WTC11 (cell line): ENCODE data around the gene TUBB1. TPM values are rescaled to one million over a fixed set of nuclear protein-coding genes. Genes with fewer than 3 reads are reported as not detected.

Experiments used
- ATAC-seq: fragments of 200-7000 bp; cut with Tn5 transposase; 2 replicates; pipeline ENCODE4 v1.10.0; 2021; ENCODE audit warnings: mild to moderate bottlenecking, moderate library complexity
- CTCF ChIA-PET: fragments of 300-600 bp; sonication (Branson Sonifier 250); formaldehyde crosslinking; loops from one replicate; lab custom pipeline; 2021; ENCODE audit warnings: antibody characterized with exemption; lab: Charles Lee
- POLR2A ChIA-PET: fragments of 350-600 bp; sonication (Branson Sonifier 250); formaldehyde crosslinking; loops from one replicate; lab custom pipeline; 2021; ENCODE audit warnings: antibody characterized with exemption; lab: Charles Lee
- DNase-seq: peaks from one replicate; pipeline ENCODE4 v3.0.0; 2021; ENCODE audit warnings: low spot score
- H3K27ac Mint-ChIP-seq: 2 replicates; pipeline ENCODE4 v1.8.0; 2021; ENCODE audit warnings: mixed read lengths
- H3K27me3 Mint-ChIP-seq: 2 replicates; pipeline ENCODE4 v1.8.0; 2021; ENCODE audit warnings: low read depth, mild to moderate bottlenecking, moderate library complexity, mixed read lengths
- H3K36me3 Mint-ChIP-seq: 2 replicates; pipeline ENCODE4 v1.8.0; 2021; ENCODE audit warnings: mixed read lengths
- H3K4me1 Mint-ChIP-seq: 2 replicates; pipeline ENCODE4 v1.8.0; 2022; ENCODE audit warnings: mixed read lengths
- H3K4me3 Mint-ChIP-seq: 2 replicates; pipeline ENCODE4 v1.8.0; 2021; ENCODE audit warnings: mild to moderate bottlenecking, moderate library complexity, mixed read lengths
- H3K9me3 Mint-ChIP-seq: 2 replicates; pipeline ENCODE4 v1.8.0; 2021; ENCODE audit warnings: mixed read lengths
- ESRRA ChIP-seq: sonication (generic); formaldehyde crosslinking; IDR thresholded peaks from 2 replicates; pipeline ENCODE4 v1.8.1; 2022; ENCODE audit warnings: mild to moderate bottlenecking, missing genetic modification reagents, borderline replicate concordance
- FOXP1 ChIP-seq: sonication (generic); formaldehyde crosslinking; IDR thresholded peaks from 2 replicates; pipeline ENCODE4 v1.8.0; 2022; ENCODE audit warnings: missing genetic modification reagents, mild to moderate bottlenecking, moderate library complexity, borderline replicate concordance
- GABPB1 ChIP-seq: sonication (generic); formaldehyde crosslinking; IDR thresholded peaks from 2 replicates; pipeline ENCODE4 v1.8.1; 2023; ENCODE audit warnings: mild to moderate bottlenecking, missing genetic modification reagents
- JAZF1 ChIP-seq: fragments of 250-450 bp; sonication (Bioruptor Pico); IDR thresholded peaks from 2 replicates; pipeline ENCODE4 v1.9.0; 2021; ENCODE audit warnings: moderate library complexity, mild to moderate bottlenecking, inconsistent platforms
- JUN ChIP-seq: sonication (generic); formaldehyde crosslinking; IDR thresholded peaks from 2 replicates; pipeline ENCODE4 v1.8.0; 2023; ENCODE audit warnings: mild to moderate bottlenecking, missing genetic modification reagents
- NFE2L1 ChIP-seq: sonication (generic); formaldehyde crosslinking; IDR thresholded peaks from 2 replicates; pipeline ENCODE4 v1.8.1; 2023; ENCODE audit warnings: missing genetic modification reagents
- RELA ChIP-seq: sonication (generic); formaldehyde crosslinking; IDR thresholded peaks from 2 replicates; pipeline ENCODE4 v1.8.1; 2022; ENCODE audit warnings: missing genetic modification reagents, mild to moderate bottlenecking, borderline replicate concordance
- SOX15 ChIP-seq: fragments of 250-450 bp; sonication (Bioruptor Pico); IDR thresholded peaks from 2 replicates; pipeline ENCODE4 v1.9.0; 2021; ENCODE audit warnings: mild to moderate bottlenecking
- ZNF263 ChIP-seq: sonication (generic); formaldehyde crosslinking; IDR thresholded peaks from 2 replicates; pipeline ENCODE4 v1.8.1; 2022; ENCODE audit warnings: low read depth, mild to moderate bottlenecking, moderate library complexity, missing genetic modification reagents
- ZNF396 ChIP-seq: fragments of 250-450 bp; sonication (Bioruptor Pico); IDR thresholded peaks from 2 replicates; pipeline ENCODE4 v1.8.0; 2021; ENCODE audit warnings: mild to moderate bottlenecking, moderate library complexity, borderline replicate concordance
- total RNA-seq: library from RNA; stranded (reverse); gene quantifications from 3 replicates; pipeline ENCODE4 v1.2.3, GENCODE V29; 2021
- TF ChIP-seq, protein P1 (sequence below): fragments of 250-450 bp; sonication (Bioruptor Pico); IDR thresholded peaks from 2 replicates; pipeline ENCODE4 v1.9.0; 2021; ENCODE audit warnings: moderate library complexity, mild to moderate bottlenecking, inconsistent platforms, borderline replicate concordance
- TF ChIP-seq, protein P2 (sequence below): fragments of 250-450 bp; sonication (Bioruptor Pico); IDR thresholded peaks from 2 replicates; pipeline ENCODE4 v1.9.0; 2021; ENCODE audit warnings: mild to moderate bottlenecking
- TF ChIP-seq, protein P3 (sequence below): sonication (generic); formaldehyde crosslinking; IDR thresholded peaks from 2 replicates; pipeline ENCODE4 v1.8.0; 2022; ENCODE audit warnings: mild to moderate bottlenecking, missing genetic modification reagents
- TF ChIP-seq, protein P4 (sequence below): sonication (generic); formaldehyde crosslinking; IDR thresholded peaks from 2 replicates; pipeline ENCODE4 v1.8.1; 2022; ENCODE audit warnings: mild to moderate bottlenecking, moderate library complexity, missing genetic modification reagents
- TF ChIP-seq, protein P5 (sequence below): sonication (generic); formaldehyde crosslinking; IDR thresholded peaks from 2 replicates; pipeline ENCODE4 v1.8.0; 2023; ENCODE audit warnings: missing genetic modification reagents, mild to moderate bottlenecking, borderline replicate concordance
- TF ChIP-seq, protein P6 (sequence below): fragments of 250-450 bp; sonication (Bioruptor Pico); IDR thresholded peaks from 2 replicates; pipeline ENCODE4 v2.1.2; 2022; ENCODE audit warnings: mild to moderate bottlenecking, moderate library complexity

The TUBB1 gene
- total RNA-seq, 1 experiment from 2014 or later = not detected

DNA sequence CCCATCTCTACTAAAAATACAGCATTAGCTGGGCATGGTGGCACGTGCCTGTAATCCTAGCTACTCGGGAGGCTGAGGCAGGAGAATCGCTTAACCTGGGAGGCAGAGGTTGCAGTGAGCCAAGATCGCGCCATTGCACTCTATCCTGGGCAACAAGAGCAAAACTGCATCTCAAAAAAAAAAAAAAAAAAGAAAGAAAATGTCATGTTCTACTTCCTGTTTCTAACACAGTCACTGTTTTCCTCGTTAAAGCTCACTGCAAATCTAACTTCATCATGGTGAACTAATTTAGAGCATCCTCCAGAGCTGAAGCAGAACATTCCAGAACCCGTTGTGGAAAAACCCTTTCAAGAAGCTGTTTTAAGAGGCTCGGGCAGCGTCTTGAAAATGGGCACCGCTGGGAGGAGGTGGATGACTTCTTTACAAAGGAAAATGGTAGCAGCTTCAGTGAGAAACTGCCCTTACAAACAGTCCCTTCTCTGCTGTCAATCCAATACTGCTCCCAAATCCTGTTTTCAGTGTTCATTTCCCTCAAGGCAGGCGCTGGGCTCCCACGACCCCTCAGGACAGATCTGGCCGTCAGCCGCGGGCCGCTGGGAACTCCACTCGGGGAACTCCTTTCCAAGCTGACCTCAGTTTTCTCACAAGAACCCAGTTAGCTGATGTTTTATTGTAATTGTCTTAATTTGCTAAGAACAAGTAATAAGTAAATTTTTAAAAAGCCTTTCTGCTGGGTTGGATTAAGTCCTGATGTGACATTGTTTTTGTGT, 24.7 kb upstream of the TUBB1 start (continued):
- TF ChIP-seq ZNF396 (CRISPR knock-in tag) (no peak), JUN (no peak), FOXP1 (CRISPR knock-in tag) (no peak), ZNF263 (no peak)
- TF ChIP-seq, protein P1, sequence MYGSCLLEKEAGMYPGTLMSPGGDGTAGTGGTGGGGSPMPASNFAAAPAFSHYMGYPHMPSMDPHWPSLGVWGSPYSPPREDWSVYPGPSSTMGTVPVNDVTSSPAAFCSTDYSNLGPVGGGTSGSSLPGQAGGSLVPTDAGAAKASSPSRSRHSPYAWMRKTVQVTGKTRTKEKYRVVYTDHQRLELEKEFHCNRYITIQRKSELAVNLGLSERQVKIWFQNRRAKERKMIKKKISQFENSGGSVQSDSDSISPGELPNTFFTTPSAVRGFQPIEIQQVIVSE (CRISPR knock-in tag) = no peak
- TF ChIP-seq, protein P2, sequence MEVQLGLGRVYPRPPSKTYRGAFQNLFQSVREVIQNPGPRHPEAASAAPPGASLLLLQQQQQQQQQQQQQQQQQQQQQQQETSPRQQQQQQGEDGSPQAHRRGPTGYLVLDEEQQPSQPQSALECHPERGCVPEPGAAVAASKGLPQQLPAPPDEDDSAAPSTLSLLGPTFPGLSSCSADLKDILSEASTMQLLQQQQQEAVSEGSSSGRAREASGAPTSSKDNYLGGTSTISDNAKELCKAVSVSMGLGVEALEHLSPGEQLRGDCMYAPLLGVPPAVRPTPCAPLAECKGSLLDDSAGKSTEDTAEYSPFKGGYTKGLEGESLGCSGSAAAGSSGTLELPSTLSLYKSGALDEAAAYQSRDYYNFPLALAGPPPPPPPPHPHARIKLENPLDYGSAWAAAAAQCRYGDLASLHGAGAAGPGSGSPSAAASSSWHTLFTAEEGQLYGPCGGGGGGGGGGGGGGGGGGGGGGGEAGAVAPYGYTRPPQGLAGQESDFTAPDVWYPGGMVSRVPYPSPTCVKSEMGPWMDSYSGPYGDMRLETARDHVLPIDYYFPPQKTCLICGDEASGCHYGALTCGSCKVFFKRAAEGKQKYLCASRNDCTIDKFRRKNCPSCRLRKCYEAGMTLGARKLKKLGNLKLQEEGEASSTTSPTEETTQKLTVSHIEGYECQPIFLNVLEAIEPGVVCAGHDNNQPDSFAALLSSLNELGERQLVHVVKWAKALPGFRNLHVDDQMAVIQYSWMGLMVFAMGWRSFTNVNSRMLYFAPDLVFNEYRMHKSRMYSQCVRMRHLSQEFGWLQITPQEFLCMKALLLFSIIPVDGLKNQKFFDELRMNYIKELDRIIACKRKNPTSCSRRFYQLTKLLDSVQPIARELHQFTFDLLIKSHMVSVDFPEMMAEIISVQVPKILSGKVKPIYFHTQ (CRISPR knock-in tag) = no peak
- TF ChIP-seq, protein P3, sequence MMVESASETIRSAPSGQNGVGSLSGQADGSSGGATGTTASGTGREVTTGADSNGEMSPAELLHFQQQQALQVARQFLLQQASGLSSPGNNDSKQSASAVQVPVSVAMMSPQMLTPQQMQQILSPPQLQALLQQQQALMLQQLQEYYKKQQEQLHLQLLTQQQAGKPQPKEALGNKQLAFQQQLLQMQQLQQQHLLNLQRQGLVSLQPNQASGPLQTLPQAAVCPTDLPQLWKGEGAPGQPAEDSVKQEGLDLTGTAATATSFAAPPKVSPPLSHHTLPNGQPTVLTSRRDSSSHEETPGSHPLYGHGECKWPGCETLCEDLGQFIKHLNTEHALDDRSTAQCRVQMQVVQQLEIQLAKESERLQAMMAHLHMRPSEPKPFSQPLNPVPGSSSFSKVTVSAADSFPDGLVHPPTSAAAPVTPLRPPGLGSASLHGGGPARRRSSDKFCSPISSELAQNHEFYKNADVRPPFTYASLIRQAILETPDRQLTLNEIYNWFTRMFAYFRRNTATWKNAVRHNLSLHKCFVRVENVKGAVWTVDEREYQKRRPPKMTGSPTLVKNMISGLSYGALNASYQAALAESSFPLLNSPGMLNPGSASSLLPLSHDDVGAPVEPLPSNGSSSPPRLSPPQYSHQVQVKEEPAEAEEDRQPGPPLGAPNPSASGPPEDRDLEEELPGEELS (CRISPR knock-in tag) = no peak

- no peak for ATAC-seq
- H3K36me3 Mint-ChIP-seq = peaks cover 58% of the 10 kb centered on the region
- no peak overlapping the region for H3K27ac Mint-ChIP-seq
- no peaks in the 10 kb centered on the region for H3K27me3 Mint-ChIP-seq
- no peak overlapping the region for H3K4me3 Mint-ChIP-seq
- CTCF ChIA-PET = no interaction called here
- no peak for DNase-seq
- no peaks in the 10 kb centered on the region for H3K4me1 Mint-ChIP-seq
- no peaks in the 10 kb centered on the region for H3K9me3 Mint-ChIP-seq
- TF ChIP-seq GABPB1 (peak; percentile 86), NFE2L1 (CRISPR knock-in tag) (no peak)
- POLR2A ChIA-PET = interaction anchor here (1.0 kb wide), 1 partner anchor 13 kb away, joined by 8 read pairs; no protein-coding TSS in a partner anchor
Measured at GRCh38 chr20:58995461-58996225, 23.6 kb upstream of the TUBB1 start.

DNA sequence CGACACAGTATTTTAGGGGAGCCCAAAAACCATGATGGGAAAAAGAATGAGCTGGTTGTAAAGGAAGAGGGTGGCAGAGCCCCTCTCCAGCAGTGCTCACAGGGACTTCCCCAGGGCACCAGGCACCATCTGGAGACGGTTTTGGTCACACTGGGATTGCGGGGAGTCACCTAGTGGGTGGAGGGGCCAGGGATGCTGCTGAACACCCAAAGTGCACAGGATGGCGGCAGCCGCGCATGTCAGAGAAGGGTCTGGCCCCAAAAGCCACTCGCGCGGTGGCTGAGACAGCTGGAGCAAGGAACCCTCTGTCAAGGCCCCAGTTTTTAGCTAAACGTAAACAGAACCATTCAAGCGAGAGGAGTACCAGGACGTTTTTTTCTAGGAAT, 23.0 kb upstream of the TUBB1 start:
- no peaks in the 10 kb centered on the region for H3K4me1 Mint-ChIP-seq
- DNase-seq (no peak), ATAC-seq (no peak)
- H3K27me3 Mint-ChIP-seq = no peaks in the 10 kb centered on the region
- ChIA-PET CTCF (no interaction called here), POLR2A (no interaction called here)
- peaks cover 53% of the 10 kb centered on the region for H3K36me3 Mint-ChIP-seq
- H3K27ac Mint-ChIP-seq = no peak overlapping the region
- H3K9me3 Mint-ChIP-seq = no peaks in the 10 kb centered on the region
- H3K4me3 Mint-ChIP-seq = no peak overlapping the region
- TF ChIP-seq, protein P4, sequence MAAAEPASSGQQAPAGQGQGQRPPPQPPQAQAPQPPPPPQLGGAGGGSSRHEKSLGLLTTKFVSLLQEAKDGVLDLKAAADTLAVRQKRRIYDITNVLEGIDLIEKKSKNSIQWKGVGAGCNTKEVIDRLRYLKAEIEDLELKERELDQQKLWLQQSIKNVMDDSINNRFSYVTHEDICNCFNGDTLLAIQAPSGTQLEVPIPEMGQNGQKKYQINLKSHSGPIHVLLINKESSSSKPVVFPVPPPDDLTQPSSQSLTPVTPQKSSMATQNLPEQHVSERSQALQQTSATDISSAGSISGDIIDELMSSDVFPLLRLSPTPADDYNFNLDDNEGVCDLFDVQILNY = no peak
- TF ChIP-seq, protein P5, sequence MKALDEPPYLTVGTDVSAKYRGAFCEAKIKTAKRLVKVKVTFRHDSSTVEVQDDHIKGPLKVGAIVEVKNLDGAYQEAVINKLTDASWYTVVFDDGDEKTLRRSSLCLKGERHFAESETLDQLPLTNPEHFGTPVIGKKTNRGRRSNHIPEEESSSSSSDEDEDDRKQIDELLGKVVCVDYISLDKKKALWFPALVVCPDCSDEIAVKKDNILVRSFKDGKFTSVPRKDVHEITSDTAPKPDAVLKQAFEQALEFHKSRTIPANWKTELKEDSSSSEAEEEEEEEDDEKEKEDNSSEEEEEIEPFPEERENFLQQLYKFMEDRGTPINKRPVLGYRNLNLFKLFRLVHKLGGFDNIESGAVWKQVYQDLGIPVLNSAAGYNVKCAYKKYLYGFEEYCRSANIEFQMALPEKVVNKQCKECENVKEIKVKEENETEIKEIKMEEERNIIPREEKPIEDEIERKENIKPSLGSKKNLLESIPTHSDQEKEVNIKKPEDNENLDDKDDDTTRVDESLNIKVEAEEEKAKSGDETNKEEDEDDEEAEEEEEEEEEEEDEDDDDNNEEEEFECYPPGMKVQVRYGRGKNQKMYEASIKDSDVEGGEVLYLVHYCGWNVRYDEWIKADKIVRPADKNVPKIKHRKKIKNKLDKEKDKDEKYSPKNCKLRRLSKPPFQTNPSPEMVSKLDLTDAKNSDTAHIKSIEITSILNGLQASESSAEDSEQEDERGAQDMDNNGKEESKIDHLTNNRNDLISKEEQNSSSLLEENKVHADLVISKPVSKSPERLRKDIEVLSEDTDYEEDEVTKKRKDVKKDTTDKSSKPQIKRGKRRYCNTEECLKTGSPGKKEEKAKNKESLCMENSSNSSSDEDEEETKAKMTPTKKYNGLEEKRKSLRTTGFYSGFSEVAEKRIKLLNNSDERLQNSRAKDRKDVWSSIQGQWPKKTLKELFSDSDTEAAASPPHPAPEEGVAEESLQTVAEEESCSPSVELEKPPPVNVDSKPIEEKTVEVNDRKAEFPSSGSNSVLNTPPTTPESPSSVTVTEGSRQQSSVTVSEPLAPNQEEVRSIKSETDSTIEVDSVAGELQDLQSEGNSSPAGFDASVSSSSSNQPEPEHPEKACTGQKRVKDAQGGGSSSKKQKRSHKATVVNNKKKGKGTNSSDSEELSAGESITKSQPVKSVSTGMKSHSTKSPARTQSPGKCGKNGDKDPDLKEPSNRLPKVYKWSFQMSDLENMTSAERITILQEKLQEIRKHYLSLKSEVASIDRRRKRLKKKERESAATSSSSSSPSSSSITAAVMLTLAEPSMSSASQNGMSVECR = no peak
- no peak for TF ChIP-seq RELA (CRISPR knock-in tag)
- TF ChIP-seq JAZF1 = no peak
- TF ChIP-seq, protein P6, sequence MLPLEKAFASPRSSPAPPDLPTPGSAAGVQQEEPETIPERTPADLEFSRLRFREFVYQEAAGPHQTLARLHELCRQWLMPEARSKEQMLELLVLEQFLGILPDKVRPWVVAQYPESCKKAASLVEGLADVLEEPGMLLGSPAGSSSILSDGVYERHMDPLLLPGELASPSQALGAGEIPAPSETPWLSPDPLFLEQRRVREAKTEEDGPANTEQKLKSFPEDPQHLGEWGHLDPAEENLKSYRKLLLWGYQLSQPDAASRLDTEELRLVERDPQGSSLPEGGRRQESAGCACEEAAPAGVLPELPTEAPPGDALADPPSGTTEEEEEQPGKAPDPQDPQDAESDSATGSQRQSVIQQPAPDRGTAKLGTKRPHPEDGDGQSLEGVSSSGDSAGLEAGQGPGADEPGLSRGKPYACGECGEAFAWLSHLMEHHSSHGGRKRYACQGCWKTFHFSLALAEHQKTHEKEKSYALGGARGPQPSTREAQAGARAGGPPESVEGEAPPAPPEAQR (CRISPR knock-in tag) = no peak
- TF ChIP-seq ESRRA (CRISPR knock-in tag) = no peak
- no peak for TF ChIP-seq NFE2L1 (CRISPR knock-in tag)
- no peak for TF ChIP-seq SOX15 (CRISPR knock-in tag)
